GM12892 (cell line): ENCODE measurements around the gene NELL1.

Experiments
- POLR2AphosphoS5 ChIP-seq: IDR thresholded peaks from 2 replicates; pipeline ENCODE4 v1.6.1; 2011; ENCODE audit warnings: low read depth, low read length, control low read depth
- TAF1 ChIP-seq: IDR thresholded peaks from 2 replicates; pipeline ENCODE4 v1.6.1; 2011; ENCODE audit warnings: low read depth, mild to moderate bottlenecking, control low read depth, low read length, borderline replicate concordance

DNA sequence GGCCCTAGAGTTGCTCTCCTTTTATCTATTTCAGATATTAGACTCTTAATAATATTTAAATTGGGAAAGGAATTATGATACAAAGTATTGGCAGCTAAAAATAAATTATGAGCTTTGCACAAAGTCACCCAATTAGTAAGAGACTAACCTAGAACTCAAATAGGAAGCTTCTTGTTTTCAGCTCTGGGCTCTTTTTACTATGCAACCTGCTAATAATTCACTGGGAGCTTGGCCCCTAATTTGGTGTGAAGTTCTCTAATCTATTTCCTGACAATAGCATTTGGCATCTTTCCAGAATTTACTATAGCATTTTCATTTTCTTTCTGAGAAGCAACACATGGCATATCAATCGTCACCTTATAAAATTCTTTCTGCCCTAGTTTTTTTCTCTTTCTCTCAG is 795.8 kb downstream of the NELL1 start:
- TF ChIP-seq POLR2AphosphoS5, result no peak
- TF ChIP-seq TAF1, result no peak
